HG03460 (cell line): ENCODE data around the gene HOXB9.

Experiments
- ATAC-seq: cut with Tn5 transposase; IDR thresholded peaks from one replicate; pipeline ENCODE4 v1.9.1; 2021; ENCODE audit not compliant: unreplicated experiment

HOXB9 gene

GRCh38 chr17:48639982-48640857 is 14.1 kb upstream of the HOXB9 start:
- no peak for ATAC-seq

- no peak for ATAC-seq
These were observed 13.0 kb upstream of the HOXB9 start for GRCh38 chr17:48639136-48639535.

- ATAC-seq, result no peak
These were observed 11.4 kb upstream of the HOXB9 start for GRCh38 chr17:48637323-48638260.

GRCh38 chr17:48636177-48637018 is 10.2 kb upstream of the HOXB9 start:
- ATAC-seq, result no peak

- ATAC-seq, result no peak
These were observed 8.5 kb upstream of the HOXB9 start for GRCh38 chr17:48634493-48635208.

GRCh38 chr17:48633266-48633677 is 7.1 kb upstream of the HOXB9 start:
- no peak for ATAC-seq

- ATAC-seq, result no peak
These were observed 6.6 kb upstream of the HOXB9 start for GRCh38 chr17:48632579-48633265.

- ATAC-seq, result no peak
These were observed 5.8 kb upstream of the HOXB9 start for GRCh38 chr17:48631693-48632578.

- ATAC-seq, result no peak
These were observed 5.0 kb upstream of the HOXB9 start for GRCh38 chr17:48630925-48631692.

GRCh38 chr17:48630009-48630924 is 4.1 kb upstream of the HOXB9 start:
- ATAC-seq, result no peak

GRCh38 chr17:48629411-48629759 is 3.2 kb upstream of the HOXB9 start:
- ATAC-seq, result no peak

- ATAC-seq, result no peak
These were observed 2.7 kb upstream of the HOXB9 start for GRCh38 chr17:48628649-48629410.

GRCh38 chr17:48627623-48628521 is 1.7 kb upstream of the HOXB9 start:
- ATAC-seq, result no peak

- ATAC-seq, result no peak
These were observed 1.0 kb upstream of the HOXB9 start for GRCh38 chr17:48627118-48627597.
